Neuronal stem cell (in vitro differentiated cells): ENCODE data around the gene SMPD1.
A peak's percentile ranks its signal among the peaks of the same experiment; 100 is the strongest.

Experiments used
- DNase-seq: peaks from one replicate; pipeline ENCODE4 v3.0.0-alpha.2; 2013; ENCODE audit warnings: low spot score
- H2AFZ ChIP-seq: one replicate; pipeline ENCODE4 v1.6.1; 2013; ENCODE audit warnings: mild to moderate bottlenecking, low read length, inconsistent platforms
- H2AK5ac ChIP-seq: 2 replicates; pipeline ENCODE4 v1.6.1; 2013; ENCODE audit warnings: low read depth, mild to moderate bottlenecking, inconsistent platforms, low read length, moderate library complexity, mixed read lengths
- H2BK120ac ChIP-seq: 2 replicates; pipeline ENCODE4 v1.6.1; 2013; ENCODE audit warnings: low read depth, mild to moderate bottlenecking, inconsistent platforms, low read length, moderate library complexity, mixed read lengths
- H2BK12ac ChIP-seq: one replicate; pipeline ENCODE4 v1.6.1; 2013; ENCODE audit warnings: low read length, inconsistent platforms
- H2BK15ac ChIP-seq: 2 replicates; pipeline ENCODE4 v1.6.1; 2013; ENCODE audit warnings: mild to moderate bottlenecking, low read length, inconsistent platforms, mixed read lengths
- H2BK5ac ChIP-seq: one replicate; pipeline ENCODE4 v1.6.1; 2013; ENCODE audit warnings: inconsistent platforms, mild to moderate bottlenecking, low read length, moderate library complexity
- H3K14ac ChIP-seq: one replicate; pipeline ENCODE4 v1.6.1; 2013; ENCODE audit warnings: low read length, inconsistent platforms
- H3K18ac ChIP-seq: 2 replicates; pipeline ENCODE4 v1.6.1; 2013; ENCODE audit warnings: low read length, inconsistent platforms
- H3K23ac ChIP-seq: 2 replicates; pipeline ENCODE4 v1.6.1; 2013; ENCODE audit warnings: low read depth, mild to moderate bottlenecking, mixed read lengths, low read length, inconsistent platforms; ENCODE audit not compliant: poor library complexity
- H3K27ac ChIP-seq: replicated peaks from 3 replicates; pipeline ENCODE4 v1.5.1; 2013; ENCODE audit warnings: low read length, inconsistent platforms
- H3K27me3 ChIP-seq, 3 experiments: 2 replicates each; pipeline ENCODE4 v1.6.1; 2013; ENCODE audit warnings: low read length in 3 of 3, mild to moderate bottlenecking in 2 of 3, inconsistent platforms in 1 of 3, low read depth in 1 of 3, mixed read lengths in 1 of 3, moderate library complexity in 1 of 3; ENCODE audit not compliant: control insufficient read depth in 3 of 3, insufficient read depth in 3 of 3
- H3K36me3 ChIP-seq, 2 donors: replicated peaks in 1 of 2; 2 replicates each; pipeline ENCODE4 v1.6.1; 2013; ENCODE audit warnings: low read length in 2 of 2; ENCODE audit not compliant: control insufficient read depth in 2 of 2, insufficient read depth in 2 of 2
- H3K4ac ChIP-seq: 2 replicates; pipeline ENCODE4 v1.6.1; 2013; ENCODE audit warnings: inconsistent platforms, mild to moderate bottlenecking, low read length, moderate library complexity
- H3K4me1 ChIP-seq, 2 donors: 1 replicate in 1 of 2; 2 replicates in 1 of 2; pipeline ENCODE4 v1.6.1; 2013; ENCODE audit warnings: low read length in 2 of 2, low read depth in 1 of 2; ENCODE audit not compliant: control insufficient read depth in 2 of 2, insufficient read depth in 1 of 2
- H3K4me2 ChIP-seq: one replicate; pipeline ENCODE4 v1.6.1; 2013; ENCODE audit warnings: mild to moderate bottlenecking, low read length, inconsistent platforms; ENCODE audit not compliant: insufficient read depth, poor library complexity, severe bottlenecking
- H3K4me3 ChIP-seq, 2 donors: 2 replicates each; pipeline ENCODE4 v1.5.1; 2013; ENCODE audit warnings: low read length in 2 of 2, mild to moderate bottlenecking in 2 of 2, inconsistent platforms in 1 of 2, moderate library complexity in 1 of 2
- H3K79me1 ChIP-seq: one replicate; pipeline ENCODE4 v1.6.1; 2013; ENCODE audit warnings: low read depth, mild to moderate bottlenecking, inconsistent platforms, low read length, moderate library complexity
- H3K9ac ChIP-seq: one replicate; pipeline ENCODE4 v1.6.1; 2013; ENCODE audit warnings: mild to moderate bottlenecking, low read depth, low read length, inconsistent platforms; ENCODE audit not compliant: poor library complexity
- H3K9me3 ChIP-seq, 2 donors: replicated peaks in 1 of 2; 2 replicates each; pipeline versions ENCODE3 to v1.6.1; 2013; ENCODE audit warnings: low read length in 2 of 2, mild to moderate bottlenecking in 2 of 2, inconsistent platforms in 1 of 2, low read depth in 1 of 2, mixed read lengths in 1 of 2, moderate library complexity in 1 of 2; ENCODE audit not compliant: control insufficient read depth in 2 of 2, insufficient read depth in 1 of 2
- H4K8ac ChIP-seq: one replicate; pipeline ENCODE4 v1.6.1; 2013; ENCODE audit warnings: low read depth, mild to moderate bottlenecking, inconsistent platforms, low read length, moderate library complexity
- H4K91ac ChIP-seq: one replicate; pipeline ENCODE4 v1.6.1; 2013; ENCODE audit warnings: low read length, low read depth, mild to moderate bottlenecking, inconsistent platforms; ENCODE audit not compliant: poor library complexity
- WGBS, 2 donors: extraction: QIAGEN DNeasy Blood & Tissue Kit; methylation state at CpG; one replicate each; pipeline ENCODE4 v1.1.7; 2013; ENCODE audit warnings: missing lambda C conversion rate in 2 of 2, mixed read lengths in 1 of 2; ENCODE audit not compliant: insufficient read length in 2 of 2, insufficient replicate concordance in 1 of 2; ENCODE audit errors: extremely low coverage in 2 of 2; 5-methylcytosine and 5-hydroxymethylcytosine counted together

Gene SMPD1

GRCh38 chr11:6410695-6411430 lies 20.6 kb downstream of the SMPD1 start:
- Histone ChIP-seq H3K4ac (no peak overlapping the region), H4K91ac (no peak overlapping the region), H2BK15ac (no peak overlapping the region), H3K4me1 (peaks cover 0 to 6% of the 10 kb centered on the region in 2 donors), H2BK120ac (no peak overlapping the region), H2BK5ac (no peak overlapping the region), H2AFZ (no peak overlapping the region), H3K9ac (no peak overlapping the region), H3K9me3 (no peaks in the 10 kb centered on the region), H3K79me1 (peaks cover 4% of the 10 kb centered on the region), H3K23ac (peak overlapping the region; percentile 25), H3K4me2 (no peak overlapping the region), H3K18ac (peak overlapping the region; percentile 15), H4K8ac (no peak overlapping the region), H3K14ac (no peak overlapping the region), H3K27ac (no peak overlapping the region), H2BK12ac (no peak overlapping the region), H3K27me3 (no peaks in the 10 kb centered on the region), H2AK5ac (no peak overlapping the region), H3K4me3 (no peak overlapping the region), H3K36me3 (peaks cover 12 to 34% of the 10 kb centered on the region in 2 donors)
- DNase-seq, result no peak
- no CpG with 5 or more reads among the region's 23 CpGs for WGBS, 2 donors

GRCh38 chr11:6411594-6412031 lies 21.3 kb downstream of the SMPD1 start:
- Histone ChIP-seq H3K9me3 (no peaks in the 10 kb centered on the region), H3K36me3 (peaks cover 12 to 32% of the 10 kb centered on the region in 2 donors), H3K79me1 (peaks cover 4% of the 10 kb centered on the region), H2BK120ac (no peak overlapping the region), H3K18ac (no peak overlapping the region), H3K4me2 (no peak overlapping the region), H3K27me3 (no peaks in the 10 kb centered on the region), H3K27ac (no peak overlapping the region), H3K23ac (no peak overlapping the region), H3K14ac (no peak overlapping the region), H3K9ac (no peak overlapping the region), H2BK15ac (no peak overlapping the region), H4K91ac (no peak overlapping the region), H2BK12ac (no peak overlapping the region), H3K4ac (no peak overlapping the region), H2BK5ac (no peak overlapping the region), H3K4me1 (peaks cover 0 to 5% of the 10 kb centered on the region in 2 donors), H2AFZ (no peak overlapping the region), H3K4me3 (no peak overlapping the region), H2AK5ac (no peak overlapping the region), H4K8ac (no peak overlapping the region)
- no CpG with 5 or more reads among the region's 10 CpGs for WGBS, 2 donors
- DNase-seq, result no peak

GRCh38 chr11:6413791-6414201 lies 23.5 kb downstream of the SMPD1 start:
- no peak overlapping the region for H2BK15ac ChIP-seq
- H3K18ac ChIP-seq, result no peak overlapping the region
- no peak overlapping the region for H3K23ac ChIP-seq
- no peak for DNase-seq
- no peak overlapping the region for H4K8ac ChIP-seq
- H3K4me1 ChIP-seq, result peaks cover 3 to 5% of the 10 kb centered on the region in 2 donors
- H2BK120ac ChIP-seq, result no peak overlapping the region
- no peak overlapping the region for H3K9ac ChIP-seq
- WGBS, 2 donors, result no CpG with 5 or more reads among the region's 12 CpGs
- H3K4me2 ChIP-seq, result no peak overlapping the region
- no peak overlapping the region for H3K14ac ChIP-seq
- H3K36me3 ChIP-seq, result peaks cover 12 to 26% of the 10 kb centered on the region in 2 donors
- H2AK5ac ChIP-seq, result no peak overlapping the region
- no peak overlapping the region for H3K27ac ChIP-seq
- no peak overlapping the region for H2AFZ ChIP-seq
- peaks cover 8% of the 10 kb centered on the region for H3K79me1 ChIP-seq
- H2BK12ac ChIP-seq, result no peak overlapping the region
- no peaks in the 10 kb centered on the region for H3K9me3 ChIP-seq
- H4K91ac ChIP-seq, result no peak overlapping the region
- no peaks in the 10 kb centered on the region for H3K27me3 ChIP-seq
- no peak overlapping the region for H3K4me3 ChIP-seq
- H2BK5ac ChIP-seq, result no peak overlapping the region
- H3K4ac ChIP-seq, result no peak overlapping the region

GRCh38 chr11:6414874-6415328 lies 24.6 kb downstream of the SMPD1 start:
- no peak for DNase-seq
- no peaks in the 10 kb centered on the region for H3K9me3 ChIP-seq
- H3K23ac ChIP-seq, result no peak overlapping the region
- no peak overlapping the region for H2AFZ ChIP-seq
- no peak overlapping the region for H4K91ac ChIP-seq
- H3K14ac ChIP-seq, result no peak overlapping the region
- no peak overlapping the region for H3K4me2 ChIP-seq
- no peak overlapping the region for H3K4ac ChIP-seq
- no peak overlapping the region for H2BK15ac ChIP-seq
- no peak overlapping the region for H4K8ac ChIP-seq
- H2BK120ac ChIP-seq, result no peak overlapping the region
- no peak overlapping the region for H3K9ac ChIP-seq
- H2BK12ac ChIP-seq, result no peak overlapping the region
- H3K36me3 ChIP-seq, result peaks cover 10 to 15% of the 10 kb centered on the region in 2 donors
- H3K4me1 ChIP-seq, result peaks cover 3 to 7% of the 10 kb centered on the region in 2 donors
- H2BK5ac ChIP-seq, result no peak overlapping the region
- no peak overlapping the region for H3K18ac ChIP-seq
- H3K27ac ChIP-seq, result no peak overlapping the region
- no peak overlapping the region for H3K4me3 ChIP-seq
- H3K79me1 ChIP-seq, result peaks cover 10% of the 10 kb centered on the region
- no peaks in the 10 kb centered on the region for H3K27me3 ChIP-seq
- no peak overlapping the region for H2AK5ac ChIP-seq
- WGBS, 2 donors, result no CpG with 5 or more reads among the region's 3 CpGs
